A549 (cell line): ENCODE results near the gene CP. TPM values are rescaled to one million over a fixed set of nuclear protein-coding genes. Genes with fewer than 3 reads are reported as not detected.

ENCODE experiments used
- ATAC-seq, 2 experiments: fragments of 200-7000 bp in 1 of 2; fragments of >200 bp in 1 of 2; cut with Nextera tagmentation in 1 of 2; cut with Tn5 transposase in 1 of 2; 3 replicates each; pipeline versions ENCODE4 v1.8.0 to v1.9.1; 2018 to 2020; ENCODE audit warnings: mild to moderate bottlenecking in 1 of 2, moderate library complexity in 1 of 2
- CTCF ChIA-PET: fragments of 300-600 bp; sonication (Branson Sonifier 250); formaldehyde crosslinking; extraction: SDS; loops from one replicate; lab custom pipeline; 2021; ENCODE audit warnings: antibody characterized with exemption, inconsistent platforms; lab: Yijun Ruan, JAX
- POLR2A ChIA-PET: fragments of 350-600 bp; formaldehyde crosslinking; extraction: SDS; loops from one replicate; lab custom pipeline; 2021; ENCODE audit warnings: antibody characterized with exemption, inconsistent platforms; lab: Yijun Ruan, JAX
- DNase-seq, 2 experiments: peaks; one replicate each; pipeline versions ENCODE4 v3.0.0 to v3.0.0-alpha.2; 2011 to 2016; ENCODE audit warnings: low read depth in 1 of 2, low spot score in 1 of 2
- FAIRE-seq: peaks from 2 replicates; lab custom pipeline; 2011; peaks lifted over from hg19 to GRCh38; lab: Jason Lieb, UNC
- H3K27ac ChIP-seq, 2 experiments: fragments of >200 bp; sonication (Bioruptor Twin); formaldehyde crosslinking; 3 replicates each; pipeline ENCODE4 v1.5.1; 2016 to 2017
- H3K4me1 ChIP-seq: fragments of >200 bp; sonication (Bioruptor Twin); formaldehyde crosslinking; 3 replicates; pipeline ENCODE4 v1.6.1; 2016
- H3K4me2 ChIP-seq: fragments of >200 bp; sonication (Bioruptor Twin); formaldehyde crosslinking; 3 replicates; pipeline ENCODE4 v1.6.1; 2016
- H3K4me3 ChIP-seq: fragments of >200 bp; sonication (Bioruptor Twin); formaldehyde crosslinking; 3 replicates; pipeline ENCODE4 v1.5.1; 2016
- H3K9me3 ChIP-seq: fragments of >200 bp; sonication (Bioruptor Twin); formaldehyde crosslinking; 3 replicates; pipeline ENCODE4 v1.6.1; 2016
- ATOH8 ChIP-seq: fragments of 250-450 bp; sonication (Bioruptor Pico); IDR thresholded peaks from 2 replicates; pipeline ENCODE4 v1.5.0; 2020; ENCODE audit warnings: low read depth, mild to moderate bottlenecking, moderate library complexity
- CBX8 ChIP-seq: fragments of 200-600 bp; sonication (generic); IDR thresholded peaks from 2 replicates; pipeline ENCODE4 v1.6.1; 2016
- CEBPB ChIP-seq, 2 experiments: fragments of >200 bp in 1 of 2; sonication (Bioruptor Twin) in 1 of 2; formaldehyde crosslinking in 1 of 2; IDR thresholded peaks; 2 replicates each; pipeline ENCODE4 v1.6.1; 2012 to 2016
- CHD4 ChIP-seq: fragments of 200-600 bp; sonication (generic); IDR thresholded peaks from 2 replicates; pipeline ENCODE4 v1.6.1; 2016; ENCODE audit warnings: antibody characterized with exemption, mild to moderate bottlenecking, borderline replicate concordance
- CTCF ChIP-seq: fragments of >200 bp; sonication (Bioruptor Twin); formaldehyde crosslinking; IDR thresholded peaks from 3 replicates; pipeline ENCODE4 v1.5.1; 2016
- ESRRA ChIP-seq: fragments of 150-350 bp; IDR thresholded peaks from 2 replicates; pipeline ENCODE4 v1.6.1; 2014; ENCODE audit warnings: mild to moderate bottlenecking, low read length, borderline replicate concordance
- FOSB ChIP-seq: fragments of 250-450 bp; sonication (Bioruptor Pico); IDR thresholded peaks from 2 replicates; pipeline ENCODE4 v1.5.0; 2020; ENCODE audit warnings: mild to moderate bottlenecking, moderate library complexity
- FOSL2 ChIP-seq, 2 experiments: fragments of 450-650 bp in 1 of 2; fragments of >200 bp in 1 of 2; sonication (Bioruptor Twin) in 1 of 2; formaldehyde crosslinking; IDR thresholded peaks; 2 replicates each; pipeline versions ENCODE4 v1.5.0 to v1.6.1; 2016 to 2020; ENCODE audit warnings: mild to moderate bottlenecking in 1 of 2, moderate library complexity in 1 of 2
- HDAC2 ChIP-seq: fragments of 200-600 bp; sonication (generic); IDR thresholded peaks from 2 replicates; pipeline ENCODE4 v1.6.1; 2016
- HMGXB4 ChIP-seq: fragments of 250-450 bp; sonication (Bioruptor Pico); IDR thresholded peaks from 2 replicates; pipeline ENCODE4 v1.5.0; 2021; ENCODE audit warnings: mild to moderate bottlenecking, moderate library complexity, borderline replicate concordance
- HOXA7 ChIP-seq: fragments of 250-450 bp; sonication (Bioruptor Pico); IDR thresholded peaks from 2 replicates; pipeline ENCODE4 v1.5.0; 2020; ENCODE audit warnings: mild to moderate bottlenecking, moderate library complexity
- HOXB13 ChIP-seq: fragments of 250-450 bp; sonication (Bioruptor Pico); IDR thresholded peaks from 2 replicates; pipeline ENCODE4 v1.5.0; 2020; ENCODE audit warnings: low read depth, mild to moderate bottlenecking, moderate library complexity
- HOXB5 ChIP-seq: fragments of 250-450 bp; sonication (Bioruptor Pico); IDR thresholded peaks from 2 replicates; pipeline ENCODE4 v1.5.0; 2020; ENCODE audit warnings: mild to moderate bottlenecking, moderate library complexity
- KDM5A ChIP-seq: fragments of 200-600 bp; sonication (generic); IDR thresholded peaks from 2 replicates; pipeline ENCODE4 v1.6.1; 2016; ENCODE audit warnings: antibody characterized with exemption, mild to moderate bottlenecking
- MAFK ChIP-seq: fragments of 450-650 bp; IDR thresholded peaks from 2 replicates; pipeline ENCODE4 v1.6.1; 2014; ENCODE audit not compliant: partially characterized antibody
- MAX ChIP-seq: IDR thresholded peaks from 2 replicates; pipeline ENCODE4 v1.6.1; 2012
- NFE2L2 ChIP-seq: fragments of 150-350 bp; conservative IDR thresholded peaks from 2 replicates; pipeline ENCODE4 v1.6.1; 2014; ENCODE audit warnings: low read length
- PBX3 ChIP-seq: IDR thresholded peaks from 2 replicates; pipeline ENCODE4 v1.6.1; 2012
- POLR2A ChIP-seq: IDR thresholded peaks from 2 replicates; pipeline ENCODE4 v1.6.1; 2012; ENCODE audit warnings: mild to moderate bottlenecking, low read length
- RARB ChIP-seq: fragments of 250-450 bp; sonication (Bioruptor Pico); IDR thresholded peaks from 2 replicates; pipeline ENCODE4 v1.8.0; 2021; ENCODE audit warnings: mild to moderate bottlenecking, moderate library complexity
- REST ChIP-seq: fragments of 200-600 bp; sonication (generic); IDR thresholded peaks from 2 replicates; pipeline ENCODE4 v1.6.1; 2016; ENCODE audit warnings: antibody characterized with exemption, mild to moderate bottlenecking, moderate library complexity
- TFCP2L1 ChIP-seq: fragments of 250-450 bp; sonication (Bioruptor Pico); IDR thresholded peaks from 2 replicates; pipeline ENCODE4 v1.5.0; 2021; ENCODE audit warnings: mild to moderate bottlenecking
- TP53 ChIP-seq: fragments of 250-450 bp; sonication (Bioruptor Pico); IDR thresholded peaks from 2 replicates; pipeline ENCODE4 v1.5.0; 2021; ENCODE audit warnings: mild to moderate bottlenecking, moderate library complexity
- ZC3H11A ChIP-seq: fragments of 450-650 bp; IDR thresholded peaks from 2 replicates; pipeline ENCODE4 v1.6.1; 2014; ENCODE audit warnings: antibody characterized with exemption, mild to moderate bottlenecking
- WGBS: methylation state at CpG from one replicate; pipeline ENCODE4 v1.1.6; 2017; ENCODE audit errors: missing lambda C conversion rate; 5-methylcytosine and 5-hydroxymethylcytosine counted together
- polyA plus RNA-seq, 4 experiments: library from polyadenylated mRNA; depleted of rRNA in 3 of 4; stranded (reverse); fragments of >200 nt; fragmentation: RNase III in 1 of 4; extraction: RNeasy Plus Mini Kit Qiagen cat#74134 plus additional on column Dnase treatment in 1 of 4; gene quantifications; 2 replicates in 3 of 4; 3 replicates in 1 of 4; pipeline ENCODE4 v1.2.3, GENCODE V29; 2011 to 2017

CP gene
- polyA plus RNA-seq, 2 of the 4 experiments (the other 2 are of a cell fraction): 5.2 to 42.6 TPM

GRCh38 chr3:149214702-149215101 is 6.9 kb downstream of the CP start:
- peak in 1 of 2 experiments; percentile 49 for DNase-seq
- ATAC-seq: peak in 1 of 2 experiments; percentile 51; a peak in 3 of 6 replicates
- Histone ChIP-seq H3K27ac (peak overlapping the region; percentile 57 to 62), H3K4me3 (no peak overlapping the region), H3K4me1 (peaks cover 34% of the 10 kb centered on the region), H3K9me3 (no peaks in the 10 kb centered on the region), H3K4me2 (peak overlapping the region; percentile 56)
- POLR2A ChIA-PET: interaction anchor here (0.5 kb wide), 1 partner anchor 31 kb away, joined by 3 read pairs; no protein-coding TSS in a partner anchor
- WGBS: 9% methylated on average over 1 of the region's 1 CpG
- TF ChIP-seq FOSL2 (IDR thresholded peaks at IDR 0.05) (no peak), FOSL2 (CRISPR knock-in tag; IDR thresholded peaks at IDR 0.05) (no peak), PBX3 (no peak), MAFK (no peak), REST (no peak), TP53 (CRISPR knock-in tag) (no peak), CHD4 (no peak), CTCF (no peak), ZC3H11A (no peak), HOXA7 (no peak), RARB (CRISPR knock-in tag) (no peak), ESRRA (no peak), CEBPB (IDR thresholded peaks at IDR 0.05) (no peak), HOXB13 (no peak), HMGXB4 (no peak)
- no peak for FAIRE-seq
- CTCF ChIA-PET: no interaction called here

GRCh38 chr3:149212386-149212785 is 9.2 kb downstream of the CP start:
- ChIA-PET POLR2A (no interaction called here), CTCF (interaction anchor here (0.7 to 1.0 kb wide), 2 partner anchors 22 to 92 kb away, joined by 3 to 4 read pairs; no protein-coding TSS in a partner anchor)
- no peak for TF ChIP-seq POLR2A
- TF ChIP-seq HDAC2: no peak
- TF ChIP-seq CBX8: no peak
- TF ChIP-seq TP53 (CRISPR knock-in tag): no peak
- TF ChIP-seq HOXB5 (CRISPR knock-in tag): no peak
- no peak for TF ChIP-seq FOSB (CRISPR knock-in tag)
- TF ChIP-seq MAX: no peak
- no peak for TF ChIP-seq ATOH8
- no peak for TF ChIP-seq KDM5A
- TF ChIP-seq FOSL2 (IDR thresholded peaks at IDR 0.05): no peak
- TF ChIP-seq FOSL2 (CRISPR knock-in tag; IDR thresholded peaks at IDR 0.05): no peak
- no peak for TF ChIP-seq NFE2L2
- no peak for TF ChIP-seq TFCP2L1 (CRISPR knock-in tag)
- TF ChIP-seq PBX3: no peak
- no peak for DNase-seq
- Histone ChIP-seq H3K27ac (no peak overlapping the region), H3K4me1 (peaks cover 33% of the 10 kb centered on the region), H3K4me2 (no peak overlapping the region), H3K4me3 (no peak overlapping the region), H3K9me3 (no peaks in the 10 kb centered on the region)
- WGBS: 85% methylated on average over 1 of the region's 1 CpG
- FAIRE-seq: no peak
- ATAC-seq: no peak
